Retinal pigment epithelial cell (primary cell): ENCODE data around the gene GBGT1.
"Not testable (repeated sequence)": the region's sequence is repeated elsewhere in the genome, so short reads cannot be mapped to it uniquely, and the experiment has no call there.

ENCODE experiments used
- DNase-seq: peaks from one replicate; pipeline ENCODE4 v3.0.0-alpha.2; 2010; ENCODE audit warnings: low read depth
- H3K4me3 ChIP-seq: 2 replicates; pipeline ENCODE4 v1.5.1; 2011; ENCODE audit warnings: mild to moderate bottlenecking, low read length, control low read depth, moderate library complexity
- CTCF ChIP-seq: conservative IDR thresholded peaks from 2 replicates; pipeline ENCODE4 v1.5.1; 2011; ENCODE audit warnings: low read depth, low read length, control low read depth, inconsistent platforms

GBGT1 gene

GRCh38 chr9:133205996-133206931 is 42.5 kb upstream of the GBGT1 start:
- no peak for TF ChIP-seq CTCF
- no peak for DNase-seq
- H3K4me3 ChIP-seq, result no peak overlapping the region

GRCh38 chr9:133205481-133205887 is 41.8 kb upstream of the GBGT1 start:
- H3K4me3 ChIP-seq, DNase-seq: not testable (repeated sequence)

GRCh38 chr9:133204993-133205336 is 41.3 kb upstream of the GBGT1 start:
- no peak for TF ChIP-seq CTCF
- no peak for DNase-seq
- no peak overlapping the region for H3K4me3 ChIP-seq

- no peak overlapping the region for H3K4me3 ChIP-seq
- TF ChIP-seq CTCF, result no peak
- DNase-seq, result no peak
These were observed 40.8 kb upstream of the GBGT1 start for GRCh38 chr9:133204335-133204992.

GRCh38 chr9:133203506-133204075 is 39.9 kb upstream of the GBGT1 start:
- H3K4me3 ChIP-seq, result no peak overlapping the region
- no peak for DNase-seq
- no peak for TF ChIP-seq CTCF

GRCh38 chr9:133202688-133203453 is 39.2 kb upstream of the GBGT1 start:
- TF ChIP-seq CTCF, result no peak
- DNase-seq, result no peak

GRCh38 chr9:133202145-133202513 is 38.4 kb upstream of the GBGT1 start:
- no peak for DNase-seq
- no peak for TF ChIP-seq CTCF
- H3K4me3 ChIP-seq, result no peak overlapping the region

More at GRCh38 chr9:133202688-133203453, 39.2 kb upstream of the GBGT1 start:
- no peak overlapping the region for H3K4me3 ChIP-seq
